PFSK-1 (cell line): ENCODE measurements around the gene SLC8A1.

Source experiments
- FOXP2 ChIP-seq: optimal IDR thresholded peaks from 2 replicates; pipeline ENCODE3; 2011; ENCODE audit warnings: borderline replicate concordance, control low read depth, inconsistent platforms; ENCODE audit not compliant: insufficient read depth; ENCODE audit errors: extremely low read length, extremely low read depth
- POLR2AphosphoS5 ChIP-seq: IDR thresholded peaks from 2 replicates; pipeline ENCODE4 v1.6.1; 2012; ENCODE audit warnings: low read depth, mild to moderate bottlenecking, control low read depth, low read length, moderate library complexity
- REST ChIP-seq, 2 experiments: IDR thresholded peaks; 2 replicates each; pipeline versions ENCODE4 v1.6.1 to v1.8.0; 2011 to 2012; ENCODE audit warnings: low read depth in 2 of 2, low read length in 2 of 2, control low read depth in 1 of 2, inconsistent platforms in 1 of 2, mild to moderate bottlenecking in 1 of 2, moderate library complexity in 1 of 2; ENCODE audit not compliant: insufficient read depth in 1 of 2
- SIN3A ChIP-seq: IDR thresholded peaks from 2 replicates; pipeline ENCODE4 v1.6.1; 2012; ENCODE audit warnings: mild to moderate bottlenecking, low read length, moderate library complexity, borderline replicate concordance; ENCODE audit not compliant: insufficient read depth
- TAF1 ChIP-seq: IDR thresholded peaks from 2 replicates; pipeline ENCODE4 v1.6.1; 2012; ENCODE audit warnings: low read length, control low read depth, borderline replicate concordance; ENCODE audit not compliant: insufficient read depth

The SLC8A1 gene

GRCh38 chr2:40434731-40435271 is 17.1 kb downstream of the SLC8A1 start:
- TF ChIP-seq FOXP2: no peak
- TF ChIP-seq TAF1: no peak
- TF ChIP-seq POLR2AphosphoS5: no peak
- TF ChIP-seq REST (IDR thresholded peaks at IDR 0.05; ENCODE audit: insufficient read depth in 1 of 2, low read depth in 2 of 2, low read length in 2 of 2): no peak
- TF ChIP-seq SIN3A: no peak

GRCh38 chr2:40433736-40434135 is 18.2 kb downstream of the SLC8A1 start:
- TF ChIP-seq TAF1 (no peak), FOXP2 (no peak)

- no peak for TF ChIP-seq REST (IDR thresholded peaks at IDR 0.05; ENCODE audit: insufficient read depth in 1 of 2, low read depth in 2 of 2, low read length in 2 of 2)
- TF ChIP-seq TAF1: no peak
- no peak for TF ChIP-seq POLR2AphosphoS5
- no peak for TF ChIP-seq FOXP2
- no peak for TF ChIP-seq SIN3A
Measured at GRCh38 chr2:40432921-40433483, 18.9 kb downstream of the SLC8A1 start.

GRCh38 chr2:40431600-40431955 is 20.3 kb downstream of the SLC8A1 start:
- no peak for TF ChIP-seq REST (IDR thresholded peaks at IDR 0.05; ENCODE audit: insufficient read depth in 1 of 2, low read depth in 2 of 2, low read length in 2 of 2)
- TF ChIP-seq SIN3A: no peak
- no peak for TF ChIP-seq FOXP2
- no peak for TF ChIP-seq TAF1
- no peak for TF ChIP-seq POLR2AphosphoS5

GRCh38 chr2:40430776-40431599 is 20.9 kb downstream of the SLC8A1 start:
- TF ChIP-seq FOXP2: no peak
- no peak for TF ChIP-seq REST (IDR thresholded peaks at IDR 0.05; ENCODE audit: insufficient read depth in 1 of 2, low read depth in 2 of 2, low read length in 2 of 2)
- TF ChIP-seq SIN3A: no peak
